ENCODE measurements around the gene MAF.

- TF ChIP-seq CTCF (IDR thresholded peaks at IDR 0.05 in 4 of 5, conservative IDR thresholded peaks at IDR 0.05 in 1 of 5) (no peak), POLR2A (IDR thresholded peaks at IDR 0.05) (no peak)
These were observed 7.0 kb upstream of the MAF start for GRCh38 chr16:79607587-79607986.
